Tibial nerve (tissue), 4 donors: Measurements from ENCODE around the gene ATP6V0D1. TPM values are rescaled to one million over a fixed set of nuclear protein-coding genes. Genes with fewer than 3 reads are reported as not detected.
A peak's percentile ranks its signal among the peaks of the same experiment; 100 is the strongest.

Experiments used
- DNase-seq, 2 donors: peaks; one replicate each; pipeline ENCODE4 v3.0.0-alpha.2; 2019; ENCODE audit warnings: low spot score in 2 of 2
- H3K27ac ChIP-seq, 4 donors: fragments of 200-600 bp; sonication (generic) in 3 of 4; one replicate each; pipeline ENCODE4 v1.5.1; 2017 to 2019; ENCODE audit warnings: mild to moderate bottlenecking in 1 of 4
- H3K27me3 ChIP-seq, 2 donors: fragments of 200-600 bp; sonication (generic) in 1 of 2; one replicate each; pipeline versions ENCODE4 v1.5.1 to v1.6.0; 2017 to 2019
- H3K36me3 ChIP-seq, 3 donors: fragments of 200-600 bp; sonication (generic); one replicate each; pipeline ENCODE4 v1.5.1; 2018 to 2019
- H3K4me1 ChIP-seq, 4 donors: fragments of 200-600 bp; sonication (generic) in 3 of 4; one replicate each; pipeline ENCODE4 v1.5.1; 2017 to 2019
- H3K4me3 ChIP-seq, 4 donors: fragments of 200-600 bp; sonication (generic) in 3 of 4; one replicate each; pipeline ENCODE4 v1.5.1; 2017 to 2019; ENCODE audit warnings: mild to moderate bottlenecking in 1 of 4, moderate library complexity in 1 of 4
- H3K9me3 ChIP-seq, 4 donors: fragments of 200-600 bp; sonication (generic) in 3 of 4; one replicate each; pipeline ENCODE4 v1.5.1; 2017 to 2019
- CTCF ChIP-seq, 5 experiments: fragments of 200-600 bp in 3 of 5; fragments of 450-650 bp in 2 of 5; sonication (generic) in 3 of 5; IDR thresholded peaks; one replicate each; pipeline ENCODE4 v1.5.1; 2016 to 2019; ENCODE audit warnings: antibody characterized with exemption in 5 of 5, mild to moderate bottlenecking in 3 of 5, moderate library complexity in 2 of 5
- EP300 ChIP-seq, 2 donors: sonication (generic); formaldehyde crosslinking; IDR thresholded peaks; one replicate each; pipeline ENCODE4 v1.6.1; 2017; ENCODE audit warnings: antibody characterized with exemption in 2 of 2, mild to moderate bottlenecking in 1 of 2
- POLR2A ChIP-seq, 2 donors: fragments of 450-650 bp; IDR thresholded peaks; one replicate each; pipeline ENCODE4 v1.6.1; 2017; ENCODE audit warnings: antibody characterized with exemption in 2 of 2, mild to moderate bottlenecking in 2 of 2, moderate library complexity in 2 of 2
- WGBS, 2 donors: methylation state at CpG; one replicate each; pipeline ENCODE4 v1.1.5; 2018; 5-methylcytosine and 5-hydroxymethylcytosine counted together
- total RNA-seq, 4 donors: library from RNA; depleted of rRNA; stranded (reverse); fragments of >200 nt; gene quantifications; one replicate each; pipeline ENCODE4 v1.1.0, GENCODE V29; 2016

Gene ATP6V0D1
- total RNA-seq, 4 donors from 2014 or later, result 55.1 to 113 (median 73.7) TPM

- Histone ChIP-seq H3K4me1 (peaks cover 0 to 40% (median 21%) of the 10 kb centered on the region in 4 donors), H3K27ac (peak within 1 kb of the TSS; percentile 91 to 94 (median 92)), H3K27me3 (no peaks in the 10 kb centered on the region), H3K4me3 (peak within 1 kb of the TSS; percentile 78 to 100 (median 88)), H3K9me3 (no peaks in the 10 kb centered on the region), H3K36me3 (no peaks in the 10 kb centered on the region)
- DNase-seq, result no peak
- 19 to 66% methylated on average over 5 to 32 of the region's 45 CpGs for WGBS, 2 donors
- TF ChIP-seq POLR2A (IDR thresholded peaks at IDR 0.05), result no peak
- no peak for TF ChIP-seq CTCF (IDR thresholded peaks at IDR 0.05)
- peak in 1 of 2 donors; percentile 4 for TF ChIP-seq EP300 (IDR thresholded peaks at IDR 0.05)
Measured at GRCh38 chr16:67528222-67528869, 47.4 kb upstream of the ATP6V0D1 start, which contains the start of gene RIPOR1. Gene RIPOR1, plus strand, starts transcription at chr16:67528829. Its CDS starts 9,618 bp downstream, at chr16:67538447.

GRCh38 chr16:67526149-67526791 lies 45.3 kb upstream of the ATP6V0D1 start:
- H3K36me3 ChIP-seq, result no peaks in the 10 kb centered on the region
- peaks cover 0 to 26% (median 19%) of the 10 kb centered on the region in 4 donors for H3K4me1 ChIP-seq
- H3K9me3 ChIP-seq, result no peaks in the 10 kb centered on the region
- H3K27ac ChIP-seq, result no peak overlapping the region
- TF ChIP-seq CTCF (IDR thresholded peaks at IDR 0.05), result no peak
- no peak for TF ChIP-seq EP300 (IDR thresholded peaks at IDR 0.05)
- no peak for TF ChIP-seq POLR2A (IDR thresholded peaks at IDR 0.05)
- no peaks in the 10 kb centered on the region for H3K27me3 ChIP-seq
- no peak overlapping the region for H3K4me3 ChIP-seq
- DNase-seq, result no peak
- 84 to 89% methylated on average over 3 of the region's 3 CpGs for WGBS, 2 donors

GRCh38 chr16:67525176-67525860 lies 44.4 kb upstream of the ATP6V0D1 start:
- no peak for TF ChIP-seq EP300 (IDR thresholded peaks at IDR 0.05)
- TF ChIP-seq CTCF (IDR thresholded peaks at IDR 0.05), result no peak
- TF ChIP-seq POLR2A (IDR thresholded peaks at IDR 0.05), result no peak
- Histone ChIP-seq H3K36me3 (no peaks in the 10 kb centered on the region), H3K27me3 (no peaks in the 10 kb centered on the region), H3K4me3 (no peak overlapping the region), H3K27ac (no peak overlapping the region), H3K9me3 (no peaks in the 10 kb centered on the region), H3K4me1 (peaks cover 0 to 17% (median 10%) of the 10 kb centered on the region in 4 donors)
- DNase-seq, result no peak
- 47 to 49% methylated on average over 11 of the region's 11 CpGs for WGBS, 2 donors

GRCh38 chr16:67521095-67521804 lies 40.3 kb upstream of the ATP6V0D1 start:
- H3K4me3 ChIP-seq, result peak overlapping the region; percentile 33 to 53 (median 48)
- DNase-seq, result peak; percentile 95 to 99
- no peaks in the 10 kb centered on the region for H3K27me3 ChIP-seq
- 0 to 1% methylated on average over 19 to 25 of the region's 25 CpGs for WGBS, 2 donors
- peak overlapping the region; percentile 91 to 95 (median 92) for H3K27ac ChIP-seq
- no peaks in the 10 kb centered on the region for H3K9me3 ChIP-seq
- H3K4me1 ChIP-seq, result peaks cover 0 to 7% (median 2%) of the 10 kb centered on the region in 4 donors
- H3K36me3 ChIP-seq, result no peaks in the 10 kb centered on the region
- TF ChIP-seq EP300 (IDR thresholded peaks at IDR 0.05) (peak; percentile 39 to 81), POLR2A (IDR thresholded peaks at IDR 0.05) (peak in 1 of 2 donors; percentile 59), CTCF (IDR thresholded peaks at IDR 0.05) (peak; percentile 81 to 99 (median 85))
